Vagina (tissue), 2 donors: ENCODE results near the gene SFXN2.

Experiments used
- CTCF ChIP-seq, 3 experiments: fragments of 450-650 bp in 2 of 3; fragments of 200-600 bp in 1 of 3; sonication (generic) in 1 of 3; IDR thresholded peaks; one replicate each; pipeline ENCODE4 v1.5.1; 2017 to 2019; ENCODE audit warnings: antibody characterized with exemption in 3 of 3, mild to moderate bottlenecking in 2 of 3, moderate library complexity in 2 of 3
- POLR2A ChIP-seq, 2 donors: fragments of 450-650 bp; IDR thresholded peaks; one replicate each; pipeline ENCODE4 v1.6.1; 2017; ENCODE audit warnings: antibody characterized with exemption in 2 of 2, mild to moderate bottlenecking in 2 of 2, moderate library complexity in 2 of 2

- TF ChIP-seq CTCF (IDR thresholded peaks at IDR 0.05) (no peak), POLR2A (IDR thresholded peaks at IDR 0.05) (no peak)
Observed at GRCh38 chr10:102744374-102745051, 30.1 kb downstream of the SFXN2 start.
